UCSD-AML1 (cell line): ENCODE results near the gene TFDP2.
"Not testable (repeated sequence)": the region's sequence is repeated elsewhere in the genome, so short reads cannot be mapped to it uniquely, and the experiment has no call there.

Experiments used
- DNase-seq: peaks from one replicate; lab custom pipeline; 2025; ENCODE audit not compliant: unreplicated experiment; lab: John Stamatoyannopoulos, UW

The TFDP2 gene

GRCh38 chr3:142077155-142077858, 72.0 kb downstream of the TFDP2 start:
- no peak for DNase-seq

- DNase-seq: not testable (repeated sequence)
These were observed 73.7 kb downstream of the TFDP2 start for GRCh38 chr3:142075656-142076055.

- DNase-seq: no peak
These were observed 76.5 kb downstream of the TFDP2 start for GRCh38 chr3:142072816-142073215.

DNA sequence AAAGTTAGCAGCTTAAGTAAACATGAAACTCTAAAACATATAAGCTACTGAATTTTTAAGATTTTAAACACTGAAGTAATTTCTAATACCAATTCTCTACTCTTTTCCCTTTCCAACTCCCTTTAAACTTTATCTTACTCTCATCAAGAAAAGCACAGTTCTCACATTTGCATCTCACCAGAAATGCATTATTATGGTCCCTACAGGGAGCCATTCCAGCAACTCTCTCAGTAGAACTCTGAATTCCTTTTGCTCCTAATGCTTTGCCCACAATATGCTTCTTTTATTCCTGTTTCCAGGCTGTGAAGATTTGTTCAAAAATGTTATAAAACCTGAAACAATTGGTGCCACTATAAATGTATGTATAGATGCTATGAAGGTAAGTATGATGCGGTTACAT, 83.4 kb downstream of the TFDP2 start:
- DNase-seq: no peak

GRCh38 chr3:142065344-142065743, 84.0 kb downstream of the TFDP2 start:
- DNase-seq: no peak

DNA sequence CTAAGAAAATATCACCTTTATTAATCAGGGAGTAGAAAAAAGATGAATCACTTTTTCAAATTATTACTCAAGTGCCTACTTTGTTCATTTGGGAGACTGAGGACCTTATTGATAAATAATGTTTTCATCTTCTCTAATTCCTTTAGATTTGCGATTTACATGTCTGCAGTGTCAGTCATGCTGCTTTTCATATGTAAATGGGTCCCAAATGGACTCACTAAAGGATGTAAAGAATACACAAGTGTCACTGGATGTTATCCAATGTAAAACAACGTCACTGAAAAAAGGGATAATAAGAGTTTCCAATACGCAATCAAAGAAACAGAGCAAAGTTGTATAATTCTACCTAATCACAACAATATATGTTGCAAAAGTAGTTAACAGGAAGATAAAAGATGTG, 84.9 kb downstream of the TFDP2 start:
- no peak for DNase-seq

- DNase-seq: no peak
These were observed 92.0 kb downstream of the TFDP2 start for GRCh38 chr3:142057331-142057725.

GRCh38 chr3:142056656-142057330, 92.6 kb downstream of the TFDP2 start:
- no peak for DNase-seq

- DNase-seq: no peak
These were observed 95.5 kb downstream of the TFDP2 start for GRCh38 chr3:142053835-142054234.

DNA sequence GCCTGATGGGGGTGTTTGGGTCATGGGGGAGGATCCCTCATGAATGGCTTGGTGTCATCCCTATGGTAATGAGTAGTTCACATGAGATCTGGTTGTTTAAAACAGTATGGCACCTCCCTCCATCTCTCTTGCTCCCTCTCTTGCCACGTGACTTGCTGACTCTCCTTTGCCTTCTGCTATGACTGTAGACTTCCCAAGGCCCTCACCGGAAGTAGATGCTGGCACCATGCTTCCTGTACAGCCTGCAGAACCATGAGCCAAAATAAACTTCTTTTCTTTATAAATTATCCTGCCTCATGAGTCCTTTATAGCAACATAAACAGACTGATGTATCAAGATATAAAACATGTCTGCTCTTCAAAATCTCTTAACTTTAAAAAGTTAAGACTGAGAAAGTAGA, 96.1 kb downstream of the TFDP2 start:
- no peak for DNase-seq

DNA sequence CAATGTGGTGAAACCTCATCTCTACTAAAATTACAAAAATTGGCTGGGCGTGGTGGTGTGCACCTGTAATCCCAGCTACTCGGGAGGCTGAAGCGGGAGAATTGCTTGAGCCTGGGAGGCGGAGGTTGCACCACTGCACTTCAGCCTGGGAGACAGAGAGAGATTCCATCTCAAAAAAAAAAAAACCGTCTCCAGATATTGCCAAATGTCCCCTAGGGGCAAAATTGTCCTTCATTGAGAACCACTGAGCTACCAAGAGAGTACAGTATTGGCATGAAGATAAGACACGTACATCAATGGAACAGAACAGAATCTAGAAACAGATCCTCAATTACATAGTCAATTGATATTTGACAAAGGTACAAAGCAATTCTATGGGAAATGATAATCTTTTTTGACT, 98.0 kb downstream of the TFDP2 start:
- no peak for DNase-seq

GRCh38 chr3:142047021-142047369, 102.3 kb downstream of the TFDP2 start:
- DNase-seq: no peak

DNA sequence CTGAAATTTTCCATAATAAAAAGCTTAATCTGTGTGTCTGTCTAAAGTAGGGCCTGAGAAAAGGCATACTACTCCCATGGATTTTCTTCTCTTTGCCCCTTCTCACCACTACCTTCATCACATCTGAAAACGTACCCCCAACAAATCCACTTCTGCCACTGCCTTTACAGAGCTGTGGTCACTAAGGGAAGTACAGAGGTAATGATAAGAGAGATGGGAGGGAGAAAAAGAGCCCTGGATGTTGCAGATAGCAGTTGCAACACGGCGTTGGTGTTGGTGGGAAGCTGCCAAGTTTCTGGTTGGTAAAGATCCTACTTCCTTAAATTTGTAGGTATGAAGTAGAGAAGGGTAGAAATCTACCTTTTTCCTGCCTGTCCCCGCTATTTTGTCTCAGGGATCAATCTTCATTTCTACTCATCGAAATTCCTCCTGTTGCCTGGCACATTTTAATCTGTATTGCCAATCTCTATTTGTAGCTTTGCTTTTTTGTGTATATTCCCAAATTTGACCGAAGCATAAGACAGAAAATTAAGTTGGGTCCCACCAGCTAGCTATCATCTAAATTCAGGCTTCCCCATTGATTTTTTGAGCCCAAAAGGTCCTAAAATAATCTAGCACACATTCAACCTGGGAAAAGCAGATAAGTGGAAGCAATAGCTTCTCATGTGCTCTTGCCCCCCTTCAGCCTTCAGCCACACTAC, 102.9 kb downstream of the TFDP2 start:
- DNase-seq: peak; percentile 67

- no peak for DNase-seq
These were observed 108.3 kb downstream of the TFDP2 start for GRCh38 chr3:142040941-142041491.

DNA sequence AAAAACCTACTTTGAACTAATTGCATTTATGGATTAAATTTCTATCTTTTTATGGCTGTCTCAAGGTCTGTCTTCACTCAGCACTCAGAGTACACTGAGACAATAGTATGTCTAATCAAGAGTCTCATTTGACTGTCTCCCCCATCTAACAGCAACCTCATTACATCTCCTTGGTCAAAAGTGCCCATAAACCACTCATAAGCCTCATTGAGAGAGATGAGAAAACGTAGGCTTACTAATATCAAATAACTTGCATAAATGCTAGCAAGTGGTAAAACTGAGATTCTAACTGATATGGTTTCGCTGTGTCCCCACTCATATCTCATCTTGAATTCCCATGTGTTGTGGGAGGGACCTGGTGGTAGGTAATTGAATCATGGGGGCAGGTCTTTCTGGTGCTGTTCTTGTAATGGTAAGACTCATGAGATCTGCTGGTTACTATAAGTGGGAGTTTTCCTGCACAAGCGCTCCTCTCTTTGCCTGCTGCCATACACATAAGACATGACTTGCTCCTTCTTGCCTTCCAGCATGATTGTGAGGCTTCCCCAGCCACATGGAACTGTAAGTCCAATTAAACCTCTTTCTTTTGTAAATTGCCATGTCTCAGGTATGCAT, 113.9 kb downstream of the TFDP2 start:
- no peak for DNase-seq

- no peak for DNase-seq
These were observed 116.1 kb downstream of the TFDP2 start for GRCh38 chr3:142033292-142033691.

GRCh38 chr3:142031575-142031974, 117.8 kb downstream of the TFDP2 start:
- no peak for DNase-seq

GRCh38 chr3:142029791-142030190, 119.6 kb downstream of the TFDP2 start:
- DNase-seq: no peak

GRCh38 chr3:142029052-142029642, 120.2 kb downstream of the TFDP2 start:
- no peak for DNase-seq

- DNase-seq: no peak
These were observed 121.0 kb downstream of the TFDP2 start for GRCh38 chr3:142028243-142028777.

- no peak for DNase-seq
These were observed 121.6 kb downstream of the TFDP2 start for GRCh38 chr3:142027735-142028134.
